Measurements from ENCODE around the gene VIM.
A peak's percentile ranks its signal among the peaks of the same experiment; 100 is the strongest.
"Not testable (repeated sequence)": the region's sequence is repeated elsewhere in the genome, so short reads cannot be mapped to it uniquely, and the experiment has no call there.

VIM gene

DNA sequence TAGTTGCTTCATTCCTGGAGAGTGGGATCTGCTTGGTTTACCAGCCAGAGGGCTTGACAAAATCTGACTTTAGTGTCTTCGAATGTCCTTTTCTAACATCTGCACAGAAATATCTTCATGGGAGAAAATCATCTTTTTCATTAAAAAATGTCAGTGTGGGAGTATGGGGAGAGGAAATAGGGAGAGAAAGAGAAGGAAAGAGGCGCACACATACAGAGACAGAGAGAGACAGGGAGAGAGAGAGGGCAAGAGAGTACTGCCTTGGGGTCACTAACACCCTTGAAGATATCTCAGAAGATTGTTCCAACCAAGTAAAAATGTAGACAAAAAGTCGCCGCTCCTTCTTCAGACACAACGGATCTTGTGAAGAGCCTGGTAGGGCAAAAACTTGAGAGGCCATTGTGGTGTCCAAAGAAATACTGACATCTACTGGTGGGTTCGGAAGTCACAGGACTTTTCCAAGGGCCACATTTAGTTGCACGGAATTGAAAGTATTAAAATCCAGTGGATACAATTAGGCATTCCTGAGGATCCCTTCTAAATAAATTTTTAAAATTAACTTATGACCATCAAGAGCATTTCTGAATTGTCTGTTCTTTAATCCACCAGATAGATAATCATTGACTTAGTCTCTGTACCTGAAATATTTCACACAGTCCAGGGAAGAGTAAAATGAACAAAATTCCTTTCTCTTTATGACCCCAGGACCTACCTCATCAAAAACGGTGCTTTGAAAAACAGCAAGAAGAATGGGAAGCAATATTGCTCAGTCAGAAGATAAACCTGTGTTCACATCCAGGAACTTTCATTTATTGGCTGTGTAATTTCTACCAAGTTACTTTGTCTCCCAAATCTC, 29.7 kb downstream of the VIM start:
- DNase-seq: peak; percentile 79

DNA sequence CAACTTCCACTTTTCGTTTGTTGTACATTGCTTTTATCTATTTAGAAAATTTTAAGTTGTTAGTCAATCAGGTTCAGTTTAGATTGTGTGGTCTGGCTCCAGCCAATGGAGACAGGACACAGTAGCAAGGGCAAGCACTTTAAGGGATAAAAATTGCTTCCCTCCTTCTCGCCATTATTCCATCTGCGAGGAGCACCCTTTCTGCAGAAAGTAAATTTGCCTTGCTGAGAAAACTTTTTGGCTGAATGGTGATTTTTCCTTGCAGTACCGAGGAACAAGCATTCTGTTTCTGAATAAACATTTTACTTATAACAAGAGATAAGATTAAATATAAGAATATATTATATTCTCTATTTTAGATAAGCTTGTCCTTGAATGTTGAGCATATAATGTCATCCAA, 34.5 kb downstream of the VIM start:
- no peak for DNase-seq

DNA sequence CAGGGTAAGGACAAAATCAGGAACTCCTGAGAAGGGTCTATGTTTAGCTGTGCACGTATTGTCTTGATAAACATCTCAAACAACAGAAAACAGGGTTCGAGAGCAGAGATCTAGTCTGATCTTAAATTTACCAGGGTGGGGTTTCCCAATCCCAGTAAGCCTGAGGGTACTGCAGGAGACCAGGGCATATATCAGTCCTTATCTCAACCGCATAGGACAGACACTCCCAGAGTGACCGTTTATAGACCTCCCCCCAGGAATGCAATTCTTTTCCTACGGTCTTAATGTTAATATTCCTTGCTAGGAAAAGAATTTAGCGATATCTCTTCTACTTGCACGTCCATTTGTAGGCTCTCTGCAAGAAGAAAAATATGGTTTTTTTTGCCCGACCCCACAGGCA, 35.5 kb downstream of the VIM start:
- no peak for DNase-seq

DNA sequence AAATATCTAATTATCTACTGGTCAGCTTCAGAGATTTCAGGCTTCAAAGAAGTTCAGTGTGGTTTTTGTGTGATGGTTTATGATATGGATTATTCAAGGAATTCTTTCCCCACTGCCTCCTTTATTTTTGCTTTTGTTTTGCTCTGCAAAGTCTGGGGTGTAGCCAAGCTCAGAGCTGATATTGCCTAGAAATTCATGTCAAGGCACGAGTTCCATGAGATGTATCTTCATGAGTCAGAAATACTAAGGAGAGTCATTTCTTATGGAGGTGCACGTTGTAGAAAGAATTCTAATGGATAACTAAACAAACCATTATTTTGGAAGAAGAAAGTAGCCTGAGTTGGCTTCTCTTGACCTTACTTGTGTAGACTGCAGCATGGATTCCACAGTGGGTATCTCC, 37.4 kb downstream of the VIM start:
- no peak for DNase-seq

DNA sequence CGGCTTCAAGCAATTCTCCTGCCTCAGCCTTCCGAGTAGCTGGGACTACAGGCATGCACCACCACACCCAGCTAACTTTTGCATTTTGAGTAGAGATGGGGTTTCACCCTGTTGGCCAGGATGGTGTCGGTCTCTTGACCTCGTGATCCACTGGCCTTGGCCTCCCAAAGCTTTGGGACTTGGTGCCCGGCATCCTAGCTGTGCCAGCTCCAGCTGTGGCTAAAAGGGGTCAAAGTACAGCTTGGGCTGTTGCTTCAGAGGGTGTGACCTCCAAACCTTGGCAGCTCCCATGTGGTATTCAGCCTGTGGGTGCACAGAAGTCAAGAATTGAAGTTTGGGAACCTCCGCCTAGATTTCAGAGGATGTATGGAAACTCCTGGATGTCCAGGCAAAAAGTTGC, 38.5 kb downstream of the VIM start:
- not testable (repeated sequence) for DNase-seq

DNA sequence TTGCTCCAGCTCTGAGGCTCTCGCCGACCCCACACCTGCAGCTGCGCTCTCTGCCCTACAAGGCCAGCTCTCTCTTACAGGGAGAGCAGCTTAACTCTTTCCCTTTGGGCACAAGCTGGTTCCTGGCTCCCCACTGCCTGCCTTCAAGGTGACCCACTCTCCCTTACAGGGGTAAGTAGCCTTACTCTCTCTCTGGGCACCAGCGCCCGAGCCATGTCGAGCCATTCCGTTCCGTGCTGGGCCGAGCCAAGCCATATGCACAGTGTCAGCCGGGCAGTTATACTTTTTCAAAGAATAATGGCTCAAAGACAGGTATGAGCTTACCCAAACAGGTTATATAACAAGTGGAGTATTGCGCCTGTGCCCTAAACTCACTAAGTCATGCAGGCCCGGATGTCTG, 44.6 kb downstream of the VIM start:
- DNase-seq: no peak

DNA sequence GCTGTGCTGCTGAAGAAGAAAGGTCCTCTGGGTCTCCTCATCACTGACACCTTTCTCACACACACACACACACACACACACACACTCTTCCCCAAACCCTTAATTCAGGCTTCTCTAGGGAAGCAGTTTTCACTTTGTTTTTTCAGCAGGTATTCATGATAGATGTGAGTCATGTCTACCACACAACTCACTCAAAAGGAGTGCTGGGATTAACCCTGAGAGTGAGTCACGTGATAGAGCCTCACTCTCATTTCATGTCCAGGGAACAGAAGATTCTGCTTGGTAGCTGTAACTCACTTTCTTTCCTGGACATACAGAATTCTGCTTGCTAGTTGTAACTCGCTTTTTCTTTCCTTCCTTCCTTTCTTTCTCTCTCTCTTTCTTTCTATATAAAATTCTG, 45.4 kb downstream of the VIM start:
- DNase-seq: no peak

DNA sequence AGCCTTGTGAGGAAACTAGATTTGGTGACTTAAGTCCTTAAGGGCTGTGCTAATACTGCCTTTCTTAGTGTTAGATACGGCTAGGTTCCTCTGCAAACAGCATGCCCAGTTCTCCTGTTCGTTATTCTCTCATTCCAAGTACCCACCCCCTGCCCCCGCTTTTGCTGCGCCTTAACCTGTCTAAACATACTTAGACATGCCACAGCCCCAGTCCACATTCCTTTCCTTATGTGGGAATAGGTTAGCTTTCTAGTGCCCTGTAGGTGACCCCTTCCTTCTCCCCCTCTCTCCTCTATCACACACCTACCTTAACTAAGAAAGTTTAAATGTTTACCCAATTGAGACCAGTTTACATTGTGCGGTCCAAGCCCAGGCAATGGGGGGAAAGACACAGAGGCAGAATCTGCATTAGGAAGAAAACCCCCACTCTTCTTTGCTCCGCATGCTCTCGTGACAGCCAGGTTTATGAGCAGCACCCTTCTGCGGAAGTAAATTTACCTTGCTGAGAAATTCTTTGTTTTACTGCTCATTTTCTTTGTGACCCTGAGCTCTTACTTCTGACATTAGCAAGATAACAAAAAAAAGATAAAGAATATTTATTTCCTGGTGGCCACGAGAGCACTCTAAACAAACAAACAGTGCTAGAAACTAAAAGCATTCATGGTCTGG, 48.8 kb downstream of the VIM start:
- no peak for DNase-seq

DNA sequence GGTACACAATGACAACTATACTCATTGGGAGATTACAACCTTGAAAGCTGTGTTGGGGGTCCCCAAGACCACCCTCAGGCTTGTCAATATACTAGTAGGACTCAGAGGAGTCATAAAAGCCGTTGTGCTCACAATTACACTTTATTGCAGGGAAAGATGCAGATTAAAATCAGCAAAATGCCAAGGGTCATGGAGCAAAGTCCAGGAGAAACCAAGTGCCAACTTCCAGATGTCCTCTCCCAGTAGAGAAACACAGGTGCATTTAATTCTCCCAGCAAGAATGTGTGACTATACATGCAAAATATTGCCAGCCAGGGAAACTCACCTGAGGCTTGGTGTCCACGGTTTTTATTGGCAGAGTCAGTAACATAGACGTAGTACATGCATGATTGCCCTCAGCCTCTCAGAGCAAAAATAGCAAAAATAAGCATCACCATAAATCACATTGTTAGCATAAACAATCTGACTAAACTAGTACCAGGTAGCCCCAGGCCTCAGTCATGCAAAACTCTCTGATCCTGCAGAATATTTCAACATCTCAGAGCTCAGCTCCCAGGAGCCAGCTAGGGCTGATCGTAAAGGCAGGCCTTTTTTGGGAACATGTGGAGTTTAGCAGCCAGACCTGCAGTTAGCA, 50.7 kb downstream of the VIM start:
- no peak for DNase-seq

DNA sequence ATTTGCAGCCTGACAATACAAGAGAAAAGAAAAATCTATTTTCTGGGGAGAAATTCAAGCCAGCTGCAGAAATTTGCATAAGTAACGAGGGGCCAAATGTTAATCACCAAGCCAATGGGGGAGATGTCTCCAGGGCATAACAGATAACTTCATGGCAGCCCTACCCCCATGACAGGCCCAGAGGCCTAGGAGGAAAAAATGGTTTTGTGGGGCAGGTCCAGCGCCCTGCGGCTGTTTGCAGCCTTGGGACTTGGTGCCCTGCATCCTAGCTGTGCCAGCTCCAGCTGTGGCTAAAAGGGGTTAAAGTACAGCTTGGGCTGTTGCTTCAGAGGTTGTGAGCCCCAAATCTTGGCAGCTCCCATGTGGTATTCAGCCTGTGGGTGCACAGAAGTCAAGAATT, 54.3 kb downstream of the VIM start:
- DNase-seq: no peak

DNA sequence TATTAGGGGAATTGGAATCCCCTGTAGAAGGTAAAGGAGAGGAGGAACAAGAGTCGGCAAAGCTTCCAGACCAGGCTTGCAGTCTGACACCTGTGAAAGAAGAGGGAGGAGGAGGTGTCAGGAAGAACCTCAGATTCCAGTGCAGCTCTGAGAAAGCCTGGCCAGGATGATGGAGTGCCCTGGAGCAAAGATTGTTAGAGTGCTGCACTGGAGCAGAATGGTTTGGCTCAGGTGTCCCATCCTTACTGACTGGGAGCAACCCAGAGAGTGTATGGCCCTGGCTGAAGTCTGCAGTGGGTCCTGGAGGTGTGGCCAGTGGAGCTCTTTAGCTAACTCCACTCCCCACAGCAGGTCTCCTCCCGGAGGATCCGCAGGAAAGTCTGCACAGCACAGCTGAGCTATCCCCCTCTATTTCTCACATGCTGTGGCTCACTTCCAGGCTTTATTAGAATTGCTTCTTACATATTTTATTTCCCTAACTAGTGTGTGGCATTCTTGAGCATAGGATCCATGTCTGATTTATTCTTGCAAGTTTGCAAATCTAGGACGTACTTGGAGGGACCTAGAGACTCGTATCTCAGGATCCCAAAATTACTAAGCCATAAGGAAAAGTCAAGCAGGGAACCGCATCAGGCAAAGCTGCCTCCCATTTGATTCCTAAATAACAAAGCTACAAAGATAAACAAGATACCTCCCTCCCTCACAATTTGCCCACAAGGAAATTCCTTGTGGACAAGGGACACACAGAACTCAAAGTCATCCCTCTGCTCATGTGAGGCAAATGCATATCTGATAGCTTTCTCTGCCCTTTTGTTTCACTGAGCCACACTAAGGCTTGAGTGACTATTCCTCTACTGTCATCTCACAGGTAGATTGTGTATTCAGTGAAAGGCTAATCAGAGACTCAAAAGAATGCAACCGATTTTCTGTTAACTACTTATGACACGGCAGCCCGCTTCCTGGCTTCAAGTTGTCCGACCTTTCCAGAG, 58.8 kb downstream of the VIM start:
- DNase-seq: no peak

All from CD4-positive, alpha-beta T cell treated with Interleukin-17A for 1 hour (primary cell).